Kidney epithelial cell (primary cell): ENCODE data around the gene SERTAD3. TPM values are rescaled to one million over a fixed set of nuclear protein-coding genes. Genes with fewer than 3 reads are reported as not detected.
"Not testable (repeated sequence)": the region's sequence is repeated elsewhere in the genome, so short reads cannot be mapped to it uniquely, and the experiment has no call there.

Experiments
- DNase-seq: peaks from one replicate; pipeline ENCODE4 v3.0.0-alpha.2; 2010; ENCODE audit warnings: low read depth
- H3K27me3 ChIP-seq: 2 replicates; pipeline ENCODE4 v1.6.0; 2011; ENCODE audit warnings: low read length; ENCODE audit not compliant: control insufficient read depth, insufficient read depth
- H3K36me3 ChIP-seq: 2 replicates; pipeline ENCODE4 v1.5.1; 2011; ENCODE audit warnings: low read length; ENCODE audit not compliant: control insufficient read depth, insufficient read depth
- H3K4me3 ChIP-seq: 2 replicates; pipeline ENCODE4 v1.5.1; 2011; ENCODE audit warnings: low read depth, mild to moderate bottlenecking, control low read depth, low read length
- total RNA-seq: library from RNA; depleted of rRNA; stranded (reverse); fragments of >200 nt; gene quantifications from 2 replicates; pipeline ENCODE4 v1.2.3, GENCODE V29; 2015
- TF ChIP-seq, protein P1 (sequence below): IDR thresholded peaks from 2 replicates; pipeline ENCODE4 v1.5.1; 2011; ENCODE audit warnings: mild to moderate bottlenecking, moderate library complexity, low read length, control low read depth, inconsistent platforms; ENCODE audit not compliant: insufficient read depth, poor library complexity, severe bottlenecking

The SERTAD3 gene
- total RNA-seq, 1 donor from 2014 or later, result 11.4 TPM

- TF ChIP-seq, protein P1, sequence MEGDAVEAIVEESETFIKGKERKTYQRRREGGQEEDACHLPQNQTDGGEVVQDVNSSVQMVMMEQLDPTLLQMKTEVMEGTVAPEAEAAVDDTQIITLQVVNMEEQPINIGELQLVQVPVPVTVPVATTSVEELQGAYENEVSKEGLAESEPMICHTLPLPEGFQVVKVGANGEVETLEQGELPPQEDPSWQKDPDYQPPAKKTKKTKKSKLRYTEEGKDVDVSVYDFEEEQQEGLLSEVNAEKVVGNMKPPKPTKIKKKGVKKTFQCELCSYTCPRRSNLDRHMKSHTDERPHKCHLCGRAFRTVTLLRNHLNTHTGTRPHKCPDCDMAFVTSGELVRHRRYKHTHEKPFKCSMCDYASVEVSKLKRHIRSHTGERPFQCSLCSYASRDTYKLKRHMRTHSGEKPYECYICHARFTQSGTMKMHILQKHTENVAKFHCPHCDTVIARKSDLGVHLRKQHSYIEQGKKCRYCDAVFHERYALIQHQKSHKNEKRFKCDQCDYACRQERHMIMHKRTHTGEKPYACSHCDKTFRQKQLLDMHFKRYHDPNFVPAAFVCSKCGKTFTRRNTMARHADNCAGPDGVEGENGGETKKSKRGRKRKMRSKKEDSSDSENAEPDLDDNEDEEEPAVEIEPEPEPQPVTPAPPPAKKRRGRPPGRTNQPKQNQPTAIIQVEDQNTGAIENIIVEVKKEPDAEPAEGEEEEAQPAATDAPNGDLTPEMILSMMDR, result no peak
- H3K4me3 ChIP-seq, result no peak overlapping the region
- H3K27me3 ChIP-seq, result peaks cover 7% of the 10 kb centered on the region
- H3K36me3 ChIP-seq, result no peaks in the 10 kb centered on the region
- DNase-seq, result no peak
These were observed 17.6 kb upstream of the SERTAD3 start for GRCh38 chr19:40461669-40462221.

GRCh38 chr19:40460185-40460584 is 16.1 kb upstream of the SERTAD3 start:
- H3K27me3 ChIP-seq, result no peaks in the 10 kb centered on the region
- TF ChIP-seq, protein P1, result no peak
- H3K36me3 ChIP-seq, result no peaks in the 10 kb centered on the region
- no peak overlapping the region for H3K4me3 ChIP-seq
- DNase-seq, result no peak

GRCh38 chr19:40458597-40458974 is 14.5 kb upstream of the SERTAD3 start:
- TF ChIP-seq, protein P1, result no peak
- Histone ChIP-seq H3K4me3 (no peak overlapping the region), H3K27me3 (no peaks in the 10 kb centered on the region), H3K36me3 (no peaks in the 10 kb centered on the region)
- DNase-seq, result no peak

- Histone ChIP-seq H3K4me3 (no peak overlapping the region), H3K36me3 (no peaks in the 10 kb centered on the region), H3K27me3 (no peaks in the 10 kb centered on the region)
- no peak for DNase-seq
- TF ChIP-seq, protein P1, result no peak
These were observed 13.9 kb upstream of the SERTAD3 start for GRCh38 chr19:40457953-40458596.

- H3K4me3 ChIP-seq, result no peak overlapping the region
- no peaks in the 10 kb centered on the region for H3K27me3 ChIP-seq
- TF ChIP-seq, protein P1, result no peak
- H3K36me3 ChIP-seq, result no peaks in the 10 kb centered on the region
- no peak for DNase-seq
These were observed 12.9 kb upstream of the SERTAD3 start for GRCh38 chr19:40457048-40457447.

DNA sequence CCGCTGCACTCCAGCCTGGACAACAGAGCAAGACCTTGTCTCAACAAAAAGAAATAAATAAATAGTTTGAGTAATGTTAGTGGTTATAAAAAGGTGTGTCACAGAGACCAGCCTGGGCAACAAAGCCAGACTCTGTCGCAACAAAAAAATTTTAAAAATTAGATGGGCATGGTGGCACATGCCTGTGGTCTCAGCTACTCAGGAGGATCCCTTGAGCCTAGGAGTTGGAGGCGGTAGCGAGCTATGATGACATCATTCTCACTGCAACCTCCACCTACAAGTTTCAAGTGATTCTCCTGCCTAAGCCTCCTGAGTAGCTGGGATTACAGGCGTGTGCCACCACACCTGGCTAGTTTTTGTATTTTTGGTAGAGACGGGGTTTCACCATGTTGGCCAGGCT is 9.8 kb upstream of the SERTAD3 start:
- DNase-seq, H3K36me3 ChIP-seq, H3K4me3 ChIP-seq, H3K27me3 ChIP-seq: not testable (repeated sequence)
